PC-9 (cell line): Measurements from ENCODE around the gene ATOX1.

ENCODE experiments used
- CTCF ChIP-seq: fragments of 200-600 bp; sonication (generic); conservative IDR thresholded peaks from 2 replicates; pipeline ENCODE4 v1.6.1; 2017; ENCODE audit warnings: mixed run types, antibody characterized with exemption, mild to moderate bottlenecking, moderate library complexity
- EZH2 ChIP-seq: fragments of 200-600 bp; sonication (generic); IDR thresholded peaks from 2 replicates; pipeline ENCODE4 v1.8.0; 2017; ENCODE audit warnings: antibody characterized with exemption, low read depth

GRCh38 chr5:151743530-151743929 is 14.9 kb downstream of the ATOX1 start:
- TF ChIP-seq CTCF (no peak), EZH2 (no peak)
